Measurements from ENCODE around the gene AK8. TPM values are rescaled to one million over a fixed set of nuclear protein-coding genes. Genes with fewer than 3 reads are reported as not detected.

Gene AK8
- total RNA-seq, 2 donors from 2014 or later: 0.26 TPM; not detected in 1

GRCh38 chr9:132905726-132906125, 27.6 kb upstream of the AK8 start:
- WGBS, 2 donors: 87 to 95% methylated on average over 12 of the region's 12 CpGs
- intact Hi-C loops (cut with DNase I): no loop called here
- Histone ChIP-seq H3K4me3 (no peak overlapping the region), H3K27me3 (no peaks in the 10 kb centered on the region), H3K9me3 (no peaks in the 10 kb centered on the region), H3K36me3 (replicated peaks in 1 of 2; ENCODE audit: insufficient read depth in 1 of 2, low read depth in 2 of 2) (peaks cover 8 to 14% of the 10 kb centered on the region in 2 donors), H3K27ac (no peak overlapping the region), H3K4me1 (no peaks in the 10 kb centered on the region)
- TF ChIP-seq, protein P1, sequence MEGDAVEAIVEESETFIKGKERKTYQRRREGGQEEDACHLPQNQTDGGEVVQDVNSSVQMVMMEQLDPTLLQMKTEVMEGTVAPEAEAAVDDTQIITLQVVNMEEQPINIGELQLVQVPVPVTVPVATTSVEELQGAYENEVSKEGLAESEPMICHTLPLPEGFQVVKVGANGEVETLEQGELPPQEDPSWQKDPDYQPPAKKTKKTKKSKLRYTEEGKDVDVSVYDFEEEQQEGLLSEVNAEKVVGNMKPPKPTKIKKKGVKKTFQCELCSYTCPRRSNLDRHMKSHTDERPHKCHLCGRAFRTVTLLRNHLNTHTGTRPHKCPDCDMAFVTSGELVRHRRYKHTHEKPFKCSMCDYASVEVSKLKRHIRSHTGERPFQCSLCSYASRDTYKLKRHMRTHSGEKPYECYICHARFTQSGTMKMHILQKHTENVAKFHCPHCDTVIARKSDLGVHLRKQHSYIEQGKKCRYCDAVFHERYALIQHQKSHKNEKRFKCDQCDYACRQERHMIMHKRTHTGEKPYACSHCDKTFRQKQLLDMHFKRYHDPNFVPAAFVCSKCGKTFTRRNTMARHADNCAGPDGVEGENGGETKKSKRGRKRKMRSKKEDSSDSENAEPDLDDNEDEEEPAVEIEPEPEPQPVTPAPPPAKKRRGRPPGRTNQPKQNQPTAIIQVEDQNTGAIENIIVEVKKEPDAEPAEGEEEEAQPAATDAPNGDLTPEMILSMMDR (IDR thresholded peaks at IDR 0.05): no peak
- no peak for TF ChIP-seq POLR2A (IDR thresholded peaks at IDR 0.05)
- DNase-seq (no peak), ATAC-seq (no peak)

DNA sequence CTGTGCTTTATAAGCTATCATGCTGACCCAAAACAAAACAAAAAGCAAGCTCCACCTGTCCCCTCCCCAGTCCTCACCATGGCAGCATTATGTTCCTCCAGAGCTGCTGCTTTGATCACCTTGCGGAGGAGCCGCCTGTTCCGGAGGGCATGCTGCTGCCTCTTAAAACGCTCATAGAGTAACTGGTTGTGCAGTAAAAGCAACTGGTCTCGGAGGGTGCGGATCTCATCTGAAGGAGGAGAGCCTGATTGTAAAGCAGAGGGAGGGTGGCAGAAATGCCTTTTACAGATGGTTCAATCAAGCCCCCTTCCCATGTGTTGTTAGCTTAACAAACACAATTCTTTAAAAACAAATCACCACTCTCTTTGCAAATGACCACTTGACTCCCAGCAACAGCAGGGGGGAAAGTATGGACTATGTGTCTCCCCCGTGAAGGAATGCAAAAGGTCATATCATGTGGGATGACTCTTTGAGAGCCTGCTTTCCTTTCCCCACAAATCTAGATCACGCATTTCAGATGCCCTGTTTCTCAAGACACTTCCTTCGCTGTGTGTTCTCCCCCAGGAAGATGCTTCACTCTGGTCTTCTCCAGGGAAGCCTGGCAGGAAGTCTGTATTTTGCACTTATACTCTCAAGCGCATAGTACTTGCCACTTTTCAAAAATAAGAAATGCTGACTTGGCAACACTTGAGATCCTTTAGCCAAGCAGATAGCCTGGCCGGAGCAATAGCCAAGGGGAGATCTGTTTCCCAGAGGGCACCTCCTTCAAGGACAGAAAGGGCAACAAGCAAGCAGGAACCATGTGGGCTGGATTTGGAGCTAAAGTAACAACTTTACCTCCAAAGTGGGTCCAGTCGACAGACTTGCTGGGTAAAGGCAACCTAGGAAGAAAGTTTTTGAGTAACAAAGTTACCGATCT, 25.7 kb upstream of the AK8 start:
- Histone ChIP-seq H3K4me1 (no peaks in the 10 kb centered on the region), H3K27me3 (no peaks in the 10 kb centered on the region), H3K4me3 (no peak overlapping the region), H3K27ac (no peak overlapping the region), H3K9me3 (no peaks in the 10 kb centered on the region), H3K36me3 (replicated peaks in 1 of 2; ENCODE audit: insufficient read depth in 1 of 2, low read depth in 2 of 2) (peaks cover 8 to 13% of the 10 kb centered on the region in 2 donors)
- no peak for ATAC-seq
- TF ChIP-seq POLR2A (IDR thresholded peaks at IDR 0.05): no peak
- intact Hi-C loops (cut with DNase I): no loop called here
- no peak for DNase-seq
- WGBS, 2 donors: 84 to 93% methylated on average over 13 of the region's 13 CpGs

DNA sequence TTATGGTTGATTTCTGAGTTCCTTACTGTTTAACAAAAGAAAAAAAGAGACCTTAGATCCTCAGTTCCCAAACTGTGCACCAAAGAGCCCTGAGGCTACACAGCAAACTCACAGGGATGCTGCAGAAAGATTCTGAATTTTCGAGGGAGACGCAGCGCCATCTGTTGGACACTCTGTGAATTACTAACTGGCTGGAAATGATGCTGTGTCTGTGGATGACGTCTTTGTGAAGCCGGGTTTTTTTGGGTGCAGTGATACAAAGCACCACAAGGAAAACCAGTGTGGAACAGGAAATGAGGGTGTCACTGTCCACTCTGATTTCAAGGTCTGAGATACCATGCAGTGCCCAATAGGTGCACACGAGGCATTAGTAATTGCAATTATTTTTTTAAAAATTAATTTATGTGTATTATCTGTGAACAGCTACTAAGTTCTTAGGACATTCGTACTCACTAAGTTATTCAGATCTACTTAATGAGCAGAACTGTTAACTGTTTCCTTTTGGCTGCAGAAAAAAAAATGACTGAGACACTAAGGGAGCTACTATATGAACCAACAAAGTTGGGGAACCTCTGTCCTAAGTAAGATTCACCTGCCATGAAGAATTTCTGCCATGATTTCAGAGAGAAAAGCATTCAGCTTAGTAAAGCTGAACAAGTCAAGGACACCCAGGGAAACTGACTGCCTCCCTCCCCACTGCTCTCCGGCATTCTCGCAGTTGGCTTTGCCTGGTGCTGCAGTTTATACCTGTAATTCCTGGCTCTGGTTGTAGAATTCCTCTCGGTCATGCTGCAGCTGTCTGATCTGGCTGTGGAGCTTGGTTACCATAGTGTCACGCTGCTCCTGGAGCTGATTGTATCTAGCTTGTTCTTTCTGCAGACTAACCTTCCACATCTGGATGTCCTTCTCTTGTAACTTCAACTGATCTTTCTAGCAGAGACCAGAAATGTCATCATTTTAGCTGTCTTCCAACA, 24.1 kb upstream of the AK8 start:
- Histone ChIP-seq H3K4me3 (no peak overlapping the region), H3K27me3 (no peaks in the 10 kb centered on the region), H3K4me1 (no peaks in the 10 kb centered on the region), H3K36me3 (replicated peaks in 1 of 2; ENCODE audit: insufficient read depth in 1 of 2, low read depth in 2 of 2) (peaks cover 8 to 23% of the 10 kb centered on the region in 2 donors), H3K9me3 (no peaks in the 10 kb centered on the region), H3K27ac (no peak overlapping the region)
- ATAC-seq: peak; percentile 86
- 43 to 46% methylated on average over 11 of the region's 11 CpGs for WGBS, 2 donors
- DNase-seq: peak; percentile 46 to 70 (median 68)
- intact Hi-C loops (cut with DNase I): no loop called here
- no peak for TF ChIP-seq POLR2A (IDR thresholded peaks at IDR 0.05)
- TF ChIP-seq, protein P1 (IDR thresholded peaks at IDR 0.05): peak; percentile 52 to 89 (median 84)

DNA sequence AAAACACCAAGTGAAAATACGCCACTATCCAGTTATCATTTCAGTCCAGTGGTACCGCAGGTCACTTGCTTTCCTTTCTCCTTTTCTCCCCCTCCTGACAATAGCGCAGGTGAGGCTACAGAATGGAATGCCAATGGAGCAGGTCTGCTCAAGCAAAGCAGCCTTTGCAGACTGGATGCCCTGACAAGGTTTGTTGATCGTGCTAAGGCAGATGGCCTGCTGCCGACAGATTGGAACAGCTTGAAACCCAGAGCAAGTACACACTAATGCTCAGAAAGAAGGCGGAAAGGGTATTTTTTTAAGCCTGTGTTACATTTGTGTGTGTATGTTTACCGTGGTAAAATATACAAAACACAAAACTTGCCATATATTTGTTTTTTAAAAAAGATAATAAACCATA, 20.0 kb upstream of the AK8 start:
- no peak for TF ChIP-seq POLR2A (IDR thresholded peaks at IDR 0.05)
- TF ChIP-seq, protein P1 (IDR thresholded peaks at IDR 0.05): no peak
- H3K36me3 ChIP-seq (replicated peaks in 1 of 2; ENCODE audit: insufficient read depth in 1 of 2, low read depth in 2 of 2): peaks cover 8 to 30% of the 10 kb centered on the region in 2 donors
- no peaks in the 10 kb centered on the region for H3K4me1 ChIP-seq
- H3K4me3 ChIP-seq: no peak overlapping the region
- DNase-seq (no peak), ATAC-seq (no peak)
- no peaks in the 10 kb centered on the region for H3K9me3 ChIP-seq
- H3K27ac ChIP-seq: no peak overlapping the region
- H3K27me3 ChIP-seq: no peaks in the 10 kb centered on the region
- WGBS, 2 donors: 90 to 92% methylated on average over 7 of the region's 7 CpGs
- intact Hi-C loops (cut with DNase I): no loop called here

GRCh38 chr9:132896906-132897305, 18.8 kb upstream of the AK8 start:
- intact Hi-C loops (cut with DNase I): no loop called here
- no peaks in the 10 kb centered on the region for H3K9me3 ChIP-seq
- DNase-seq: no peak
- peaks cover 8 to 30% of the 10 kb centered on the region in 2 donors for H3K36me3 ChIP-seq (replicated peaks in 1 of 2; ENCODE audit: insufficient read depth in 1 of 2, low read depth in 2 of 2)
- WGBS, 2 donors: 54 to 59% methylated on average over 6 of the region's 6 CpGs
- H3K27me3 ChIP-seq: no peaks in the 10 kb centered on the region
- no peak overlapping the region for H3K4me3 ChIP-seq
- TF ChIP-seq, protein P1 (IDR thresholded peaks at IDR 0.05): no peak
- TF ChIP-seq POLR2A (IDR thresholded peaks at IDR 0.05): no peak
- no peak for ATAC-seq
- no peak overlapping the region for H3K27ac ChIP-seq
- no peaks in the 10 kb centered on the region for H3K4me1 ChIP-seq

All from body of pancreas (tissue), 4 donors.